D721Med (cell line): Measurements from ENCODE around the gene NUDT6.

Experiments
- DNase-seq: peaks from one replicate; pipeline ENCODE4 v3.0.0; 2011; ENCODE audit warnings: low spot score; ENCODE audit not compliant: insufficient read length
- FAIRE-seq: peaks from 2 replicates; lab custom pipeline; 2011; peaks lifted over from hg19 to GRCh38; lab: Jason Lieb, UNC
- TF ChIP-seq, protein P1 (sequence below): IDR thresholded peaks from 2 replicates; pipeline ENCODE4 v1.5.1; 2012; ENCODE audit warnings: mild to moderate bottlenecking, control low read depth; ENCODE audit not compliant: insufficient read depth; ENCODE audit errors: missing control alignments

NUDT6 gene

DNA sequence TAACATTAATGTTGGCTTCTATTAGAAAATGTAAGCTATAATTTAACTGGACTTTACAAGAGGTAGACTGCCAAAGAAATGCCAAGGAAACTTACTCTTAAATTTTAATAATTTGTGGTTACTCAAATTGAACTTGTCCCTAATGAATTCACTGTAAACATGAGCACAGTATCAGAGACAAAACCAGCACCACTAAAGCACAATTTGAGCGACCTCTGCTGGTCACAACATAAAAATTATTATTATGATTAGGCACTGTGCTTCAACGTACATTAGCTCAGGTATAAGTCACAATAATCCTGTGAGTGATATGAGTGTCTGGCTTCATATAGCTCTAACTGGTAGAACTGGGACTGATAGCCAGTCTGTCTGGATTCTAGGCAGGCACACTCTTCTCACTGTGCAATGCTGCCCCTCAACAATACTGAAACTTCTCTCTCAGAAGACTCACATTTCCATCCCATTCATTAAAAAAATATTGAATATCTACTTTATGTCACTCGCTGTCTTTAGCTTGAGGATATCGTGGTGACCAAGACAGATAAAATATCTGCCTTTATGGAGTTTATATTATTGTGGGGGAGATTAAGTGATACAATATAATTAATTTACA lies 8.0 kb downstream of the NUDT6 start:
- TF ChIP-seq, protein P1, sequence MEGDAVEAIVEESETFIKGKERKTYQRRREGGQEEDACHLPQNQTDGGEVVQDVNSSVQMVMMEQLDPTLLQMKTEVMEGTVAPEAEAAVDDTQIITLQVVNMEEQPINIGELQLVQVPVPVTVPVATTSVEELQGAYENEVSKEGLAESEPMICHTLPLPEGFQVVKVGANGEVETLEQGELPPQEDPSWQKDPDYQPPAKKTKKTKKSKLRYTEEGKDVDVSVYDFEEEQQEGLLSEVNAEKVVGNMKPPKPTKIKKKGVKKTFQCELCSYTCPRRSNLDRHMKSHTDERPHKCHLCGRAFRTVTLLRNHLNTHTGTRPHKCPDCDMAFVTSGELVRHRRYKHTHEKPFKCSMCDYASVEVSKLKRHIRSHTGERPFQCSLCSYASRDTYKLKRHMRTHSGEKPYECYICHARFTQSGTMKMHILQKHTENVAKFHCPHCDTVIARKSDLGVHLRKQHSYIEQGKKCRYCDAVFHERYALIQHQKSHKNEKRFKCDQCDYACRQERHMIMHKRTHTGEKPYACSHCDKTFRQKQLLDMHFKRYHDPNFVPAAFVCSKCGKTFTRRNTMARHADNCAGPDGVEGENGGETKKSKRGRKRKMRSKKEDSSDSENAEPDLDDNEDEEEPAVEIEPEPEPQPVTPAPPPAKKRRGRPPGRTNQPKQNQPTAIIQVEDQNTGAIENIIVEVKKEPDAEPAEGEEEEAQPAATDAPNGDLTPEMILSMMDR: peak; percentile 61
- DNase-seq (no peak), FAIRE-seq (no peak)

DNA sequence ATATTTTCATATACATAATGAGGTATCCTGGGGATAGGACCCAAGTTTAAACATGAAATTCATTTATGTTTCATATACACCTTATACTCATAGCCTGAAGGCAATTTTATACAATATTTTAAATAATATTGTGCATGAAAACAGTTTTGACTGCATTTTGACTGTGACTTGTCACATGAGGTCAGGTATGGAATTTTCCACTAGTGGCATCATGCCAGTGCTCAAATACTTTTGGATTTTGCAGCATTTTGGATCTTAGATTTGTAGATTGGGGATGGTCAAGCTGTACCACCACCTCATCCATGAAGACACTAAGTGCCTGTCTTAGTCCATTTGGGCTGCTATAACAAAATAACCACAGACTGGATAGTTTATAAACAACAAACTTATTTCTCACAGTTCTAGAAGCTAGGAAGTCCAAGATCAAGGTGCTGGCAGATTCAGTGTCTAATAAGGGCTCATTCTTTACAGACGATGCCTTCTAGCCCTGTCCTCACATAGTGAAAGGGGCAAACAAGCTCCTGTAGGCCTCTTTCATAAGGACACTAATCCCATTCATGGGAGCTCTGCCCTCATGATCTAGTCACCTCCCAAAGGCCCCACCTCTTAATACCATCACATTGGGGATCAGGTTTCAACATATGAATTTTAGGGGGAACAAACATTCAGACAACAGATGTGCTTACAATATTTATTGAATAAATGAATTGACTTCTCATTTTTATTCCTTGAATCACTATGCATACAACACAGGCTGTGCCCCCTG lies 9.4 kb downstream of the NUDT6 start:
- no peak for DNase-seq
- TF ChIP-seq, protein P1: no peak
- no peak for FAIRE-seq

DNA sequence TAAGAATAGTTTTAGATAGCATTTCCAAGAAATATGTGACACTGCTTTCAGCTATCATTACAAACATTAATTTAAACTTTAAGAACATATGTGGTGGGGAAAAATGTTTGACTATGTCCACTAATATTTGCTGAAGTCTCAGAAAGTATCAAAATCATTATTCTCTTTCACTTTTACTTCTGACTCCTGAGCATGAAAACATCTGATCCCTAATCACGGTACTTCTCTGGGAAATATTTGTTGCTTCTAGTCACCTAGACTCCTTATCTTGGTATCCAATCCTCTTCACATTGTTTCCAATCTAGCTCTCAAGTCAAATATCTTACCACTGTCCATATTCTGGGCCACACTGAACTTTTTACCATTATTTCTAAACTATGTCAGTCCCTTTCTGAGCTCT lies 10.8 kb downstream of the NUDT6 start:
- DNase-seq (no peak), FAIRE-seq (no peak)
- TF ChIP-seq, protein P1: no peak

DNA sequence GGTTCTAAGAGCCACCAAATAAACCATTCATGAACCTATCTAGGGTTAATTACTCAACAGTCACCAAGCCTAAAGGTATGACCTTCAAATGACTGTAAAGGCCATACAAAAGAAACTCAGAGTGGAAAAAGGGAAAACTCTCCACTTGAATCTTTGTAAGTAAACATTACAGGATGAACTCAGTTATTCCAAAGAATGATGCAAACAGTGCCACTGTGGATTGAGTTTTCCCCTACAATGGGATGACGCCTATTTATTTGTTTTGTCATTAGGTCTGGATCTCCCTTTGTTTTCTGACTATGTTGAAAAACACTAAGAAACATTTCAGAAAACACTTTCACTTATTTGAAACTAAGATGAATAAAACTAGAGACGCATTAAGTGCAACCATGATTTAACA lies 12.7 kb downstream of the NUDT6 start:
- FAIRE-seq (no peak), DNase-seq (no peak)
- TF ChIP-seq, protein P1: no peak

DNA sequence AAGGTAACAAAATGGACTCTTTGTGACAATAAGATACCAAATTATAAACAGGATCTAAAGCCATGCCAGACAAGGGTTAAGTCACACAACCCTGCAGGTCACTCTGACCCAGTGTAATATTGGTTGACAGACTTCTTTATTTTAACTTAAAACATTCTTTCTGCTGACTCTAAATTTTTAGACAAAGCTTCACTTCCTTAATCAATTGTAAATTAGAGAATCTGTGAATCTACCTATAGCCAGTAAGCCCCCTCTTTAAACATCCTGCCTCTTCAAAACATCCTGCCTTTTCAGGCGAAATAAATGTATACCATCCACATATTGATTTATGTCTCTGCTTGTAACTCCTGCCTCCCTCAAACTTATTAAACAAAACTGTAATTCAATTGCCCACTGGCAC lies 14.2 kb downstream of the NUDT6 start:
- TF ChIP-seq, protein P1: no peak
- DNase-seq (no peak), FAIRE-seq (no peak)

DNA sequence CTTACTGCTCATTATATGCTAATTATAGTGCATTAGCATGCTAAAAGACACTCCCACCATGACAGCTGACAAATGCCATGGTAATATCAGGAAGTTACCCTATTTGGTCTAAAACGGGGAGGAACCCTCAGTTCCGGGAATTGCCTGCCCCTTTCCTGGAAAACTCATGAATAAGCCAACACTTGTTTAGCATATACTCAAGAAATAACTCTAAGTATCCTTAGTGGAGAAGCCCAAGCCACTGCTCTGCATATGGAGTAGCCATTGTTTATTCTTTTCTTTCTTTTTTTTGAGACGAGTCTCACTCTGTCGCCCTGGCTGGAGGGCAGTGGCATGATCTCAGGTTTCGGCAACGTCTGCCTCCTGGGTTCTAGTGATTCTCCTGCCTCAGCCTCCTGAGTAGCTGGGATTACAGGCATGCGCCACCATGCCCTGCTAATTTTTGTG lies 15.5 kb downstream of the NUDT6 start:
- no peak for FAIRE-seq

More for the DNA sequence above, 15.5 kb downstream of the NUDT6 start:
- TF ChIP-seq, protein P1: no peak
- no peak for DNase-seq
